HG03280 (cell line): ENCODE measurements around the gene FRAT1.

Experiments
- ATAC-seq: cut with Tn5 transposase; IDR thresholded peaks from one replicate; pipeline ENCODE4 v1.9.1; 2021; ENCODE audit warnings: mild to moderate bottlenecking, moderate library complexity; ENCODE audit not compliant: unreplicated experiment

Gene FRAT1

GRCh38 chr10:97307866-97308780 lies 10.9 kb upstream of the FRAT1 start:
- no peak for ATAC-seq

GRCh38 chr10:97311111-97311626 lies 7.9 kb upstream of the FRAT1 start:
- ATAC-seq = no peak

DNA sequence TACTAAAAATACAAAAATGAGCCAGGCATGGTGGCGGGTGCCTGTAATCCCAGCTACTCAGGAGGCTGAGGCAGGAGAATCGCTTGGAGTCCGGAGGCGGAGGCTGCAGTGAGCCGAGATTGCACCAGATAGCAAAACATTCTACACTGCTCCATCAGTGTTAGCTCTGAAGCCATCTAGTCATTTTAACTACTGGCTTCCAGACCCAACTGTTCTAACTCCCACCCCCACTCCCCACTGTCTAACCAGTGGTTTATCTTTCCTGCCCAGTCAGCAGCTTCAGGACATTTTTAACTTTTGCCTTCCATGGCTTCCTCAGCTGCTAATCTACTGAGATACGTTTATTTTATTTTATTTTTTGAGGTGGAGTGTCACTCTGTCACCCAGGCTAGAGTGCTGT lies 6.2 kb upstream of the FRAT1 start:
- ATAC-seq = no peak

DNA sequence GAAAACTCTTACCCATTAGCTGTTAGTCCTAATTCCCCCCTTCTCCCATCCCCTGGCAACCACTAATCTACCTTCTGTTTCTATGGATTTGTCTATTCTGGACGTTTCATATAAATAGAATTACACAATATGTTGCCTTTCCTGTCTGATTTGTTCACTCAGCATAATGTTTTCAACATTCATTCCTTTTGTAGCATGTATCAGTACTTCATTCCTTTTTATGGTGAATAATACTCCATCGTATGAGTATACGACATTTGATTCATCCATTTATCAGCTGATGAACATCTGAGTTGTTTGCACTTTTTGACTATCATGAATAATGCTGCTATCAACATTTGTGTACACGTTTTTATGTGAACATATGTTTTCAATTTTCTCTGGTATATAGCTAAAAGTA lies 4.4 kb upstream of the FRAT1 start:
- no peak for ATAC-seq

DNA sequence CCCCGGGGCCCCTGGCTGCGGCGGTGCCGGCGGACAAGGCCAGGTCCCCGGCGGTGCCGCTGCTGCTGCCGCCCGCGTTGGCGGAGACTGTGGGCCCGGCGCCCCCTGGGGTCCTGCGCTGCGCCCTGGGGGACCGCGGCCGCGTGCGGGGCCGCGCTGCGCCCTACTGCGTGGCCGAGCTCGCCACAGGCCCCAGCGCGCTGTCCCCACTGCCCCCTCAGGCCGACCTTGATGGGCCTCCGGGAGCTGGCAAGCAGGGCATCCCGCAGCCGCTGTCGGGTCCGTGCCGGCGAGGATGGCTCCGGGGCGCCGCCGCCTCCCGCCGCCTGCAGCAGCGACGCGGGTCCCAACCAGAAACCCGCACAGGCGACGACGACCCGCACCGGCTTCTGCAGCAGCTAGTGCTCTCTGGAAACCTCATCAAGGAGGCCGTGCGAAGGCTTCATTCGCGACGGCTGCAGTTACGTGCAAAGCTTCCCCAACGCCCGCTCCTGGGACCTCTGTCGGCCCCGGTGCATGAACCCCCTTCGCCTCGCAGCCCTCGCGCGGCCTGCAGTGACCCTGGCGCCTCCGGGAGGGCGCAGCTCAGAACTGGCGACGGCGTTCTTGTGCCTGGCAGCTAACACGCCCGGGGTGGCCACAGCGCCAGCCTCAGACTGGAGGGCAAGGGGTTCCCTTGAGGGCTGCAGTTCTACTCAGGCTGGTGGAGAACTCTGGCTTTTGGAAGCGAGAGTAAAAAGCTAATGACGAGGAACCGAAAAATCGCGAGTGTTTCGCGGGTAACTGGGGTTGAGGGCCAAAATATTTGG lies 804 bp downstream of the FRAT1 start:
- ATAC-seq = peak; percentile 30

DNA sequence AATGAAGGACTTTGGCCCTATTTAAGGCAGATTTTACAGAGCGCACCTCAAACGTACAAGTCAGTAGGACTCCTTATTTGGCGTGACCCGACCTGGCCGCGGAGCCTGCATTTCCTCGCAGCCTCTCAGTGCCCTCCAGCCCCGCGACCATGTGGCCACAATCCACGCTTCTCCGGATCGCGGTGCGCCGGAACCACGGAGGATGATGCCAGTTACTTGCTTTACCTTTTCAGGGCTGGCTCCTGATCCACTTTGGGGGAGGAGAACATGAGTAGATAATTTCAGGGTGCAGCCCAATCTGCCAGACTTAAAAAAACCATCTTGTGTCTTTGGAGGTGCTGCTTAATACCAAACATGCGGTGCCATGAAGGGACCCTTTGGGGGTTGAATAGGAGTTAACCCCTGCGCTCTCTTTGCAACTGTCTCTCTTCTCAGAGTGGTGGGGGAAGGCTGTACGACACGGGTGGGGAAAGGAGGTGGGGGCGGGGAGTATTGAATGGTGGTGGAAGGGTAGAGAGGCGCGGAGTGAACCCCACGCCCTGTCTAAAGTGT lies 1.5 kb downstream of the FRAT1 start:
- no peak for ATAC-seq

DNA sequence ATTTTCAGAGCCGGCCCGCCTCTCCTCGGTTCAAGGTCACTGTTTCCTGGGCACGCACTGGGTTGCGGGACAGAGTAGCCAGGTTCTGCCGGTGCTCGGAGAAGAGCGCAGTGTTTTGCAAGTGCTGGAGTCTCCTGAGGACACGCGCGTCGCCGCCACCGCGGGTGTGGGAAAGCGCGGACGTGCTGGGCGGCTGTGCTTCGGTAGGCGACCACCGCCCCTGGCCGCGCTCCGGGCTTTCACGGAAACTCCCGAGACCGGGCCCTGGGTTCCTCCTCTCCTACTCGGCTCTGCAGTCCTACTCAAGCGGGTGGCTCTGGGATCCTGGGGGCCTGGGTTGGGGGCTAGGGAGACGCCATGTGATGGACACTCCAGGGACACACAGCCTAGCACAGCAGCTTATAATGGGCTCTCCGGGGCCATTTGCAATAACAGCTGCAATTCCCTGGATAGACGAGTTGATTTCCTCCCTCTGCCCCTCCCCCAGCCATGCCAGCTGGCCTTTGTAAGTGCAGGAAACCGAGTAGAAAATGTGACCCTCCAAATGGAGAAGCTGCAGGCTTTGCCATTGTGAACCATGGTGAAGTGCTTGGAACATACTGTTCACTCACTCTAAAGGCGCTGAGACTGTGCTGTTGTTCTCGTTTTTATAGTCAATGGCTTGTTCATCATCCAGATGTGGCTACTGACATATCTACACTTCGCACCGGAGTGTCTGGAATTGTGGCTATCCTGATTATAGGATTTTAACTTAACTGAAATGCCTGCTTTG lies 2.1 kb downstream of the FRAT1 start:
- no peak for ATAC-seq

DNA sequence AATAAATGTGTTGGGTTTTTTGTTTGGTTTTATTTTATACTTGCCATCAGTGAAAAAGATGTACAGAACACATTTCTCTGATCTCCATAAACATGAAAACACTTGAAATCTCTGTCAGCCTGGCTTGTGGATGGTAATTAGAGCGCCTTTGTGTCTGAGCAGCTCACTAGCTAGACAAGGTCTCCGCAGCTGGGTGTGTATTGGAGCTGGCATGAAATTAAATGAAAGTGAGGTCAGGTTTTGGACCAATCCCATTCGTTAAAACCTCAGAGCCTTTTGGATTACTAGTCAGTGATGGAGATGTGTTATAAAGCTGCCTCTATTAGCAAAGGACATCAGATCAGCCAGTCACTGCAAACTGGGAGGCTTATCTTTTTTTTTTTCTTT lies 2.7 kb downstream of the FRAT1 start:
- ATAC-seq = no peak

GRCh38 chr10:97323501-97323900 lies 4.4 kb downstream of the FRAT1 start:
- ATAC-seq = no peak

GRCh38 chr10:97325754-97326153 lies 6.7 kb downstream of the FRAT1 start:
- ATAC-seq = no peak

DNA sequence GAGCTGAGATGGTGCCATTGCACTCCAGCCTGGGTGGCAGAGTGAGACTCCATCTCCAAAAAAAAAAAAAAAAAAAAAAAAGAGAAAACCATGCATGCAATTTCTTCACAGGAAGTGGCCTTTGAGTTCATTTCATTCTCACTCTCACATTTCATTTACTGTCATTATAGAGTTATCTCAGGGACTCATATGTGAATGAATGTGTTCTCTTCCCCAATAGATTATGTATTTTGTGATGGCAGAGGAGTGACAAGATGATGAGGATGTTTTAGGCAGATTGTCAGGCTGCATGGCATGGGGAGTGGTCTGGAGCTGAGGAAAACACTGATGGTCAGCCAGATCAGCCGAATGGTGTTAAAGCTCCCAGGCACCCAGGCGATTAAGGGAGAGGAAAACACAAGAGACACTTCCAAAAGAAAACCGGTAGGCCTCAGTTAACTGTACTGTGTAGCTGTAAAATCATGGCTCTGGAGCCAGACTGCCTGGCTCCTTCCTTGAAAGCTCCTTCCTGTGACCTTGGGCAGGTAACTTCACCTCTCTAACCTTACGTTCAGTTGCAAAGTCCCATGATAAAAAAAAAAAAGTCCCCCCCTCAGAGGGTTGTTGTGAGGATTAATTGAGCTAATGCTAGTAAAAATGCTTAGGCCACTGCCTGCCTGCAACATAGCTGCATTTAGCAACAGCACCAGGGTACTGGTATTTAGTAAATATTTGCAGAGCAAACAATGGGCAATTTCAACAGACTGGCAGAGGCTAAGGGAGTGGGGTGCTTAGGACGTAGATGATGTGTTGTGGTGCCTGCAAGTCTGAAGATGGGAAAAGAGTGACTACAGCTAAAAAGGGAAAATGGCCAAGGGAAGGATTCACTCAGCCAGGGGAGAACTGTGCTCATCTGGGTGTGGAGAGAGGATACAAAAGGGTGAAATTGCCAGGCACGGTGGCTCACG lies 8.6 kb downstream of the FRAT1 start:
- ATAC-seq = no peak

DNA sequence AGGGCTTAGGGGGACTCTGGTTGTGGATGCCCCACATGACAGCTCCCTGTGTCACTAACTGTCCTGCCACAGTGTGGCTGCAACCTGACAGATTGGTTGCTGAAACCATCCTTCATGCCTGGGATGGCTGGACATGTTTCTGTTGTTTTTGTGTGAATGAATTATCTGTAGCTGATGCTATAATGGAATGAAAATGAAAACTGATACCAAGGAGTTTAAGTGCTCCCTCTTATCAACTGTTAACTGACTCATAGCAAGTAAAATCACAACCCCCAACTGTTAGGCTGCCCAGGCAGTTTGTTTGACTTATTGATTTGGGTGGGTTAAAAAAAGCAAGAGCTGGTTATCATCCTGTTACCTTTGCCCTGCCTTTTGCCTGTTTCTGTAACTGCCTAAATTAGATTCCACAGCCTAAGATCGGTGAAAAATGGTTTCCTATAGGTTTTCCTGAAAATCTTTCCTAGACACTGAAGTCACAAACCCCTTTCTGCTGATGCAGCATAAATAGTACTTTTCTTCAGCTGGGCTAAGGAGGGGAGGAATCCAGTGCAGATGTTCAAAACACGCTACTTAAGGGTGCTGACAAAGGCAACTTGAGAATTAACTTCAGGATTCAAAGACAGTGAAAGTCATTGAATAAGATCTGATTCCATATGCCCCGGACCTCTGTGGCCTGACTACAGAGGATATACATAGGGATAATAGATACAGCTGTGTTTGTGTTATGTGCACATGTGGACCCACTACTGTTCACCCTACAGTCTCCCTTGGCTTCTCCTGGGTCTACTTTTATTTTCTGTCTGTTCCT lies 9.8 kb downstream of the FRAT1 start:
- no peak for ATAC-seq

DNA sequence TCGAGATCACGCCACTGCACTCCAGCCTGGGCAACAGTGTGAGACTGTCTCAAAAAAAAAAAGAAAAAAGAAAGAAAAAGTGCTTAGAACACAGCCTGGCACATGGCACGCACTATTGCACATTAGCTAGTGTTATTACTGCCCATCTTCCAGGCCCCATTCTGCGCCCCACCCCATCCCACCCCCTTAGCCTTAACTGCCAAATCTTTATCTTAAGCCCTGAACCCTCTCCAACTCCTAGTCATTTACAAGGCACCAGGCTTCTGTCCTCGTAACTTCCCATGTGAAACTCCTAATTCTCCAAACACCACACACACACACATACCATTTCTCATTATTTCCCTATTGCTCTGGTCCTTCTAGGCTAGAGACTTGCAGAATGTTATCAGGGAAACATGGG lies 10.7 kb downstream of the FRAT1 start:
- no peak for ATAC-seq

DNA sequence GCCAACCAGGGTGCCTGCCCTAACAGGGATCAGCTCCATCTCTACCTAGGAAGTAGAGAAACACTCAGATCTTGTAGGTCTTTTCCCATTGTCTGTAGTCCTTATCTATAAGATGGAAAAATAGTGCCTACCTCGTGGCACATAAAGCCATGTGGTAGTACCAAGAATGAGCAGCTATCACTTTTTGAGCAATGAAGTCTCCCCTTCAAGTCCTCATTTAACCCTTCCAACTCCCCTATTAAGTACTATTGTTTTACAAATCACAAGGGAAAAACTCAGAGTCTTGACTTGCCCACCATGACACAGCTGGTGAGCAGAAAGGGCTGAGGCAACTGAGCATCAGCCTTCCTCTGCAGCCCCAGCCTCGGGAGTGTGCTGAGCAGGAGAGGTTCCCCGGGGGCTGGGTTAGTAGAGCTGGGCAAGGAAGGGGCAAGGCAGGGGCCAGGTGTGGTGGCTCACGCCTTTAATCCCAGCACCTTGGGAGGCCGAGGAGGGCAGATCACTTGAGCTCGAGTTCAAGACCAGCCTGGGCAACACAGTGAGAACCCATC lies 12.2 kb downstream of the FRAT1 start:
- no peak for ATAC-seq

- no peak for ATAC-seq
These were observed 13.7 kb downstream of the FRAT1 start for GRCh38 chr10:97332591-97333350.

GRCh38 chr10:97333351-97333600 lies 14.2 kb downstream of the FRAT1 start:
- no peak for ATAC-seq

- peak; percentile 13 for ATAC-seq
These were observed 14.7 kb downstream of the FRAT1 start for GRCh38 chr10:97333601-97334369.
